ENCODE data around the gene PLCB1.

DNA sequence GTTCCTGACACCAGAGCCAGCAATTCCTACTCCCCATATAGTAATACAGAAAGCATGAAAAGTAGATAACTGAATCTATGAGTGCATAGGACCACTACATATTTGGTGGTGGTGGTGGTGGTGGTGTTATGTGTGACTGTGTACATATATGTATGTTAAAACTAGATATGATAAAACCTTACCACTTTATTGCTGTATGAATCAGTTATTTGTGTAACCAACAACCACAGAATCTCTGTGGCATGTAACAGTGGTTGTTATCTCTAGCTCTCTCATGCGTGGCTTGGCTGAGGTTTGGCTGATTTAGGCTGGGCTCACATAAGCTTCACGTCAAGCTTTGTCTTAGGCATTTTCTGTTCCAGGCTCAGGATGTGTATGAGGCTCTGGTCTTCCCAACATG is 55.7 kb downstream of the PLCB1 start:
- TF ChIP-seq, protein P1, sequence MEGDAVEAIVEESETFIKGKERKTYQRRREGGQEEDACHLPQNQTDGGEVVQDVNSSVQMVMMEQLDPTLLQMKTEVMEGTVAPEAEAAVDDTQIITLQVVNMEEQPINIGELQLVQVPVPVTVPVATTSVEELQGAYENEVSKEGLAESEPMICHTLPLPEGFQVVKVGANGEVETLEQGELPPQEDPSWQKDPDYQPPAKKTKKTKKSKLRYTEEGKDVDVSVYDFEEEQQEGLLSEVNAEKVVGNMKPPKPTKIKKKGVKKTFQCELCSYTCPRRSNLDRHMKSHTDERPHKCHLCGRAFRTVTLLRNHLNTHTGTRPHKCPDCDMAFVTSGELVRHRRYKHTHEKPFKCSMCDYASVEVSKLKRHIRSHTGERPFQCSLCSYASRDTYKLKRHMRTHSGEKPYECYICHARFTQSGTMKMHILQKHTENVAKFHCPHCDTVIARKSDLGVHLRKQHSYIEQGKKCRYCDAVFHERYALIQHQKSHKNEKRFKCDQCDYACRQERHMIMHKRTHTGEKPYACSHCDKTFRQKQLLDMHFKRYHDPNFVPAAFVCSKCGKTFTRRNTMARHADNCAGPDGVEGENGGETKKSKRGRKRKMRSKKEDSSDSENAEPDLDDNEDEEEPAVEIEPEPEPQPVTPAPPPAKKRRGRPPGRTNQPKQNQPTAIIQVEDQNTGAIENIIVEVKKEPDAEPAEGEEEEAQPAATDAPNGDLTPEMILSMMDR (IDR thresholded peaks at IDR 0.05; ENCODE audit: low read depth, low read length, poor library complexity, severe bottlenecking): no peak
- TF ChIP-seq EZH2phosphoT487 (IDR thresholded peaks at IDR 0.05; ENCODE audit: borderline replicate concordance, low read length): no peak
